SU-DHL-6 (cell line): ENCODE results near the gene FBN2.

ENCODE experiments used
- CTCF ChIP-seq: fragments of 200-600 bp; sonication (generic); IDR thresholded peaks from one replicate; pipeline ENCODE4 v1.5.1; 2017; ENCODE audit warnings: antibody characterized with exemption, mild to moderate bottlenecking, low read length, moderate library complexity; ENCODE audit not compliant: insufficient read depth, poor library complexity, severe bottlenecking
- EZH2phosphoT487 ChIP-seq: fragments of 200-600 bp; sonication (generic), shearing (Covaris generic); conservative IDR thresholded peaks from 2 replicates; pipeline ENCODE4 v1.6.1; 2018; ENCODE audit warnings: mild to moderate bottlenecking, antibody characterized with exemption, low read length, moderate library complexity, mixed read lengths

GRCh38 chr5:128208436-128208835, 329.6 kb downstream of the FBN2 start:
- TF ChIP-seq CTCF (no peak), EZH2phosphoT487 (no peak)
